ENCODE data around the gene MAD1L1.
A peak's percentile ranks its signal among the peaks of the same experiment; 100 is the strongest.

Gene MAD1L1

DNA sequence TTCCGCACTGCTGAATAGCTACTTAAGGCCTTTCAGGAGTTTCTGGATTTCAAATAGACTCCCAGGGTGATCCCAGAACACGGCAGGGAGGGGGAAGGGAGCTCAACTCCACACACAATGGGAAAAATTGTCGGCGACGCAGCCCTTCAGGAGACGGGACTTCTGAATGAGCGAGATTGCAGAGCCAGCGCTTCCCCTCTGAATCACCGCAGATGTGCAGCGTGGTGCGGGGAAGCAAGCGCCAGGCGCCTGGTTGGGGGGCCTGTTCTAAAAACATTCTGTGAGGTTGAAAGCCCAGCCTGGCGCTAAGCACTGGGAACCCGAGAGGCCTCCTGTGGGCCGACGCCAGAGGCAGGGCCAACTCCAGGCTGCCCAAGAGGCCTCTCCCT lies 163.3 kb downstream of the MAD1L1 start:
- H3K27me3 ChIP-seq (ENCODE audit: insufficient read depth, low read length, poor library complexity): no peaks in the 10 kb centered on the region
- DNase-seq: no peak
- H3K9me3 ChIP-seq (ENCODE audit: insufficient read depth, low read length, severe bottlenecking): no peaks in the 10 kb centered on the region
- TF ChIP-seq, protein P1, sequence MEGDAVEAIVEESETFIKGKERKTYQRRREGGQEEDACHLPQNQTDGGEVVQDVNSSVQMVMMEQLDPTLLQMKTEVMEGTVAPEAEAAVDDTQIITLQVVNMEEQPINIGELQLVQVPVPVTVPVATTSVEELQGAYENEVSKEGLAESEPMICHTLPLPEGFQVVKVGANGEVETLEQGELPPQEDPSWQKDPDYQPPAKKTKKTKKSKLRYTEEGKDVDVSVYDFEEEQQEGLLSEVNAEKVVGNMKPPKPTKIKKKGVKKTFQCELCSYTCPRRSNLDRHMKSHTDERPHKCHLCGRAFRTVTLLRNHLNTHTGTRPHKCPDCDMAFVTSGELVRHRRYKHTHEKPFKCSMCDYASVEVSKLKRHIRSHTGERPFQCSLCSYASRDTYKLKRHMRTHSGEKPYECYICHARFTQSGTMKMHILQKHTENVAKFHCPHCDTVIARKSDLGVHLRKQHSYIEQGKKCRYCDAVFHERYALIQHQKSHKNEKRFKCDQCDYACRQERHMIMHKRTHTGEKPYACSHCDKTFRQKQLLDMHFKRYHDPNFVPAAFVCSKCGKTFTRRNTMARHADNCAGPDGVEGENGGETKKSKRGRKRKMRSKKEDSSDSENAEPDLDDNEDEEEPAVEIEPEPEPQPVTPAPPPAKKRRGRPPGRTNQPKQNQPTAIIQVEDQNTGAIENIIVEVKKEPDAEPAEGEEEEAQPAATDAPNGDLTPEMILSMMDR (IDR thresholded peaks at IDR 0.05; ENCODE audit: borderline replicate concordance, extremely low read depth, low read length, poor library complexity, severe bottlenecking): no peak
- TF ChIP-seq EZH2 (IDR thresholded peaks at IDR 0.05; ENCODE audit: borderline replicate concordance, low read depth, low read length, severe bottlenecking): no peak
- H3K27ac ChIP-seq (ENCODE audit: low read length): no peak overlapping the region
- no peaks in the 10 kb centered on the region for H4K20me1 ChIP-seq (ENCODE audit: insufficient read depth, low read length)
- H3K9ac ChIP-seq (ENCODE audit: low read depth, low read length): no peak overlapping the region
- no peak overlapping the region for H3K4me3 ChIP-seq (ENCODE audit: low read depth in 1 of 2, low read length in 2 of 2)
- no peak overlapping the region for H2AFZ ChIP-seq (ENCODE audit: low read depth, low read length)
- H3K36me3 ChIP-seq (ENCODE audit: insufficient read depth, low read length): peaks cover 43% of the 10 kb centered on the region
- ATAC-seq (ENCODE audit: insufficient read depth, low read depth): no peak
- H3K4me2 ChIP-seq (ENCODE audit: insufficient read depth, low read length): no peak overlapping the region
- peaks cover 9% of the 10 kb centered on the region for H3K79me2 ChIP-seq (ENCODE audit: insufficient read depth, low read length)
- peaks cover 23% of the 10 kb centered on the region for H3K4me1 ChIP-seq (ENCODE audit: insufficient read depth, low read length)

DNA sequence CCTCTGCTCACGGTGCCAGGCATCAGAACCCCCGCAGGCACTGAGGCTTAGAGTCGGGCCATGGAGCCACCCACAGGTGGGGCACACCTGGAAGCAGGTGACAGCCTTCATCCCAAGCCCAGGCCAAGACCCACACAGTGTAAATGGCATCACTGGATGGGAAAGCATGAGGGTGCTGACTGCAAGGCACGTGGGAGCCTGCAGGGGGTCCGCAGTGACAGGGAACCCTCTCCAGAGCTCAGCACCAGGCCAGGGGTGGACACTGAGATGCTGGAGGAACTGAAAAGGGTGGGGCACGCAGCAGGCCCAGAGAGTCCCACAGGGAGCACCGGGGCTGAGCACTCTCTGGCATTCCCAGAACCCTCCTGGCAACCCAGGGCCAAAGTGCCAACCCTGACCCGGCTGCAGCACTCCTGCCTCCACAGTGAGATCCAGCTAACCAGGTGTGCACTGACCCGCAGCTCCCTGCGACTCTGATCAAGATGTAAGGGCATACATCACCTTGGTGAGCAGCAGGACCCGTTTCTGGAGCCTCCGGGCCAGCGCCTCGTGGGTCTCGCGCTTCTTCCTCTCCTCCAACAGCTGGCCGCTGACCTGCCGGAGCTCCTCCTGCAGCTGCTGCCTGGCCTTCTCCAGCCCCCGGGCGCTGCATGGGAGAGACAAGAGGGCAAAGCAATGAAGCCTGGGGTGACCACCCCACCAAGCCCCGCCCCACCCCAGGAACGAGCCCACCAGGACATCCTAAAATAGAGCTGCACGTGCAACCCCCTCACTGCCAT lies 163.9 kb downstream of the MAD1L1 start:
- peaks cover 23% of the 10 kb centered on the region for H3K4me1 ChIP-seq (ENCODE audit: insufficient read depth, low read length)
- no peak overlapping the region for H3K4me3 ChIP-seq (ENCODE audit: low read depth in 1 of 2, low read length in 2 of 2)
- H3K36me3 ChIP-seq (ENCODE audit: insufficient read depth, low read length): peaks cover 45% of the 10 kb centered on the region
- no peak overlapping the region for H3K9ac ChIP-seq (ENCODE audit: low read depth, low read length)
- no peak overlapping the region for H3K27ac ChIP-seq (ENCODE audit: low read length)
- no peak overlapping the region for H3K4me2 ChIP-seq (ENCODE audit: insufficient read depth, low read length)
- DNase-seq (no peak), ATAC-seq (ENCODE audit: insufficient read depth, low read depth) (no peak)
- no peaks in the 10 kb centered on the region for H3K9me3 ChIP-seq (ENCODE audit: insufficient read depth, low read length, severe bottlenecking)
- TF ChIP-seq, protein P1 (IDR thresholded peaks at IDR 0.05; ENCODE audit: borderline replicate concordance, extremely low read depth, low read length, poor library complexity, severe bottlenecking): peak; percentile 41
- TF ChIP-seq EZH2 (IDR thresholded peaks at IDR 0.05; ENCODE audit: borderline replicate concordance, low read depth, low read length, severe bottlenecking): no peak
- no peaks in the 10 kb centered on the region for H4K20me1 ChIP-seq (ENCODE audit: insufficient read depth, low read length)
- peaks cover 9% of the 10 kb centered on the region for H3K79me2 ChIP-seq (ENCODE audit: insufficient read depth, low read length)
- no peaks in the 10 kb centered on the region for H3K27me3 ChIP-seq (ENCODE audit: insufficient read depth, low read length, poor library complexity)
- no peak overlapping the region for H2AFZ ChIP-seq (ENCODE audit: low read depth, low read length)

DNA sequence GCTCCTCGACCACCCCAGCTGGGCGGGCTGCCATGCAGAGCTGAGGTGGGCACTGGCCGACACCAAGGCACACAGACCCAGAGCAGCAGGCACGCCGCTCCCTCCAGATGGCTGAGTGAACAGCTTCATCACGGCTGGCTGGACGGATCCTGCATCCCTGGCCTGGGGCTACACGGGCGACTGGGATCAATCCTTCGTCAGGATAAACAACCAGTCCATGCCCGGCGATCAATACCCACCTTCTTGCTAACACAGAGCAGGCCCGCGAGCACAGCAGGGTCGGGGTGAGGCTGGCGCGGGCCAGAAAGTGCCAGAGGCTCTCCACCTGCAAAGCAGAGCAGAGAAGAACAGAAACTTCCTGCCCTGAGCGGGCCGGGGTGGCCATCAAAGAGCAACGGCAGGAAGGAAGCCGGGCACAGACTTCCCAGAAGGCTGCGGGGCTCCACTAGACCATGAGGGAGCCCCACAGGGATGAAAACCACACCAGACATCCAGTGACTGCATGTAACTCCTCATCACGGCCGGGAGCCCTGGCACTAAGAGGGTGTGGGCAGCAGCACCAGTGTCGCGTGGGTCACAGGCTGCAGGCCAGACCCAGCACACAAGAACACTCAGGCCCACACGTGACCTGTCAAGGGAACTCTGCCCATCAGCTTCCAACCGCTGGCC lies 166.4 kb downstream of the MAD1L1 start:
- peak overlapping the region; percentile 55 for H3K4me2 ChIP-seq (ENCODE audit: insufficient read depth, low read length)
- TF ChIP-seq, protein P1 (IDR thresholded peaks at IDR 0.05; ENCODE audit: borderline replicate concordance, extremely low read depth, low read length, poor library complexity, severe bottlenecking): no peak
- no peak for TF ChIP-seq EZH2 (IDR thresholded peaks at IDR 0.05; ENCODE audit: borderline replicate concordance, low read depth, low read length, severe bottlenecking)
- H3K36me3 ChIP-seq (ENCODE audit: insufficient read depth, low read length): peaks cover 53% of the 10 kb centered on the region
- H3K4me3 ChIP-seq (ENCODE audit: low read depth in 1 of 2, low read length in 2 of 2): peak overlapping the region in 1 of 2 experiments; percentile 42; a peak in 2 of 4 replicates
- H3K4me1 ChIP-seq (ENCODE audit: insufficient read depth, low read length): peaks cover 23% of the 10 kb centered on the region
- DNase-seq: peak; percentile 88
- no peaks in the 10 kb centered on the region for H4K20me1 ChIP-seq (ENCODE audit: insufficient read depth, low read length)
- H3K79me2 ChIP-seq (ENCODE audit: insufficient read depth, low read length): peaks cover 9% of the 10 kb centered on the region
- H3K27ac ChIP-seq (ENCODE audit: low read length): peak overlapping the region; percentile 81
- no peaks in the 10 kb centered on the region for H3K27me3 ChIP-seq (ENCODE audit: insufficient read depth, low read length, poor library complexity)
- peak overlapping the region; percentile 57 for H3K9ac ChIP-seq (ENCODE audit: low read depth, low read length)
- peaks cover 4% of the 10 kb centered on the region for H3K9me3 ChIP-seq (ENCODE audit: insufficient read depth, low read length, severe bottlenecking)
- peak; percentile 98 for ATAC-seq (ENCODE audit: insufficient read depth, low read depth)
- H2AFZ ChIP-seq (ENCODE audit: low read depth, low read length): peak overlapping the region; percentile 46

Measured in DND-41 (cell line).